Nucleus accumbens (tissue), 56 donors: ENCODE results near the gene IQSEC3.
A peak's percentile ranks its signal among the peaks of the same experiment; 100 is the strongest.
"Not testable (repeated sequence)": the region's sequence is repeated elsewhere in the genome, so short reads cannot be mapped to it uniquely, and the experiment has no call there.

Experiments
- DNase-seq, 56 donors: peaks; one replicate each; lab custom pipeline; 2025; lab: John Stamatoyannopoulos, UW

Gene IQSEC3

DNA sequence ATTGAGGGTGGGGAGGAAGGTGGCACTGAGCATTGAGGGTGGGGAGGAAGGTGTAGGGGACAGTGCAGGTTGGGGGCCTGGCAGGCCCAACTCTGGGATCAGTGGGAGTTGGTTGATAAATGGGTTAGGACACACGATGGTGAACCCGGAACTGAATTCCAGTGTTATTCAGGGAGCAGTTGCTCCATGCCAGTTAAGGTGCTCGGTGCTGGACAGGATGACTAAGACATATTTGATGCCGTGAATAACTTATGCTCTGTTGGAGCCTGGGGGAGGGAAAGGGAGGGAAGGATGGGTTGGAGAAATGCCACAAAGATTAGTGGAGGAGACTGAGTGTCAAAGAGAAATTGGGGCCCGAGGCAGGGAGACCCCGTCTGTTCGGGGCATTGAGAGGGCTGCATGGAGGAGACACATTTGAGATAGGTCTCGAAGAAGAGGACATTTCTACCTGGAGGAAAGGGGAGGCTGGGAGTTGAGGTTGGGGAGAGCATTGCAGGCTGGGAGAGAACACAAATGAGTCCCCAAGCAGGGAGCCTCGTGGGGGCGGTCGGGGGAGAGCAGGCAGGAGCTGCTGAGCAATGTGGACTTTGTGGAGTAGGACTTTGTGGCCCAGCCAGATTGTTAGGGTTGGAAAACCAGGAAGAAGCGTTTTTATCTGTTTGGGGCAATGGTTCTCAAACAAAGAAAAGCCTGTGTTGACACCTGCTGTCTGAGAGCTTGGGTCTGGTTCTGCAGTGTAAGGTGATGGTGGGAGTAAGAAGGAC is 65.3 kb downstream of the IQSEC3 start:
- no peak for DNase-seq

DNA sequence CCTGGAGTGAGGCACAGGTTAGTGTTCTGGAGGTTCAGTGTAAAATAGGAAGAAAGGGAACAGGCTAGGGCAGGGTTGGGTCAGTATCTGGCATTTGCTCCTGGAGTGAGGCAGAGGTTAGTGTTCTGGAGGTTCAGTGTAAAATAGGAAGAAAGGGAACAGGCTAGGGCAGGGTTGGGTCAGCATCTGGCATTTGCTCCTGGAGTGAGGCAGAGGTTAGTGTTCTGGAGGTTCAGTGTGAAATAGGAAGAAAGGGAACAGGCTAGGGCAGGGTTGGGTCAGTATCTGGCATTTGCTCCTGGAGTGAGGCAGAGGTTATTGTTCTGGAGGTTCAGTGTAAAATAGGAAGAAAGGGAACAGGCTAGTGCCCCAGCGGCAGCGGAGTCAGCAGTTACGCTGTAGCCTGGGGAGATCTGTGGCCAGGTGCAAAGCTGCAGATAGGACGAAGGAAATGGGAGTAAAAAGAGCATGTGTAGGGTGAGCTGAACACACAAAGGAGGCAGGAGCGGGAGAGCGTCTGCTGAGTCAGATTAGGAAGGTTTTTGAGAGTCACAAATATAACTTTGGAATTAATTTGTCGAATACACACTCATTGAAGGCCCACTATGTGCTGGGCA is 67.2 kb downstream of the IQSEC3 start:
- not testable (repeated sequence) for DNase-seq

DNA sequence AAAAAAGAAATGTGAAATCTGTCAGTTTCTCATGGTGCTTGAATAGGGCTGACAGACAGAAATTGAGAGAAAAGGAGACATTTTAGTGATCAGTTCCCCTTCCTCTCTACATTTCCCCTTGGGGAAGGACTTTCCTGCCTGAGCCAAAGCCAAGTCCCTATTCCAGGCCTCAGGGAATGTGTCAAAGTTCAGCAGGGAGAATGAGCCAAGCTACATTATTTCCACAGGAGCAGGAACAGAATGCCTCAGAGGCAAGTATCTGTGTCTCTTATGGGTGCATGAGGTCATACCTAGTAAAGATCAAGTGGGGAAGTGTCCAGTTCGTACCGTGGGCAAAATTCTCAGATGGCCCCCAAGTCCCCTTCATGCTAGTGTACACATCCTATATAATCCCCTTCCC is 68.6 kb downstream of the IQSEC3 start:
- no peak for DNase-seq

DNA sequence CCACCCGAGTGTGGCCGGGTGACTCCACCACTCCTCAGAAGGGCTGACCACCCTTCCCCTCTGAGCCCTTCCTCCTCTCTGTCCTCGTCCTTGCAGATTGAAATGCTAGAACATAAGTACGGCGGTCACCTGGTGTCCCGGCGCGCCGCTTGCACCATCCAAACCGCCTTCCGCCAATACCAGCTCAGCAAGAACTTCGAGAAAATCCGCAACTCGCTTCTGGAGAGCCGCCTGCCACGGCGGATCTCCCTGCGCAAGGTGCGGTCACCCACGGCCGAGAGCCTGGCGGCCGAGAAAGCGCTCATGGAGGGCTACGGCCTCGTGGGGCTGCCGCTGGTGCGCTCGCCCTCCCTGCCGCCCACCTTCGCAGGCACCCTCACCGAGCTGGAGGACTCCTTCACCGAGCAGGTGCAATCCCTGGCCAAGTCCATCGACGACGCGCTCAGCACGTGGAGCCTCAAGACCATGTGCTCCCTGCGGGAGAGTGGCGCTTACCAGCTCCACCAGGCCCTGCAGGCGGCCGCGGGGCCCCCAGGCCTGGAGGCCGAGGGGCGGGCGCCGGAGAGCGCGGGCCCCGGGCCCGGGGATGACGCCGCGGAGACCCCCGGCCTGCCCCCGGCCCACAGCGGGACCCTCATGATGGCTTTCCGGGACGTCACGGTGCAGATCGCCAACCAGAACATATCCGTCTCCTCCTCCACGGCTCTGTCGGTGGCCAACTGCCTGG is 71.8 kb downstream of the IQSEC3 start:
- DNase-seq, result no peak

DNA sequence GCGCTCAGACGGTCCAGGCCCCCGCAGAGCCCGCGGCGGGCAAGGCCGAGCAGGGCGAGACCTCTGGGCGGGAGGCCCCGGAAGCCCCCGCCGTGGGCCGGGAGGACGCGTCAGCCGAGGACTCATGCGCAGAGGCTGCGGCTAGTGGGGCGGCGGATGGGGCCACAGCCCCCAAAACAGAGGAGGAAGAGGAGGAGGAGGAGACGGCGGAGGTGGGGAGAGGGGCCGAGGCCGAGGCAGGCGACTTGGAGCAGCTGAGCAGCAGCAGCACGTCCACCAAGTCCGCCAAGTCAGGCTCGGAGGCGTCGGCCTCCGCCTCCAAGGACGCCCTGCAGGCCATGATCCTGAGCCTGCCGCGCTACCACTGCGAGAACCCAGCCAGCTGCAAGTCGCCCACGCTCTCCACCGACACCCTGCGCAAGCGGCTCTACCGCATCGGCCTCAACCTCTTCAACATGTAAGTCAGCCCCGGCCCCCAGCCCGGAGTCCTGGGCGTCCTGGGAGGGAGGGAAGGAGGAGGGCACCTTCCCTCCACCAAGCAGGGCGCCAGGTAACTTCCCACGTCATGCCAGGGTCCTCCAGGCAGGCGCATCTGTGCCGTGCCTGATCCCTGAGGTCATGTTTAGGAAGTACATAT is 72.4 kb downstream of the IQSEC3 start:
- peak in 12 of 56 donors; percentile 2 to 31 (median 13) for DNase-seq

DNA sequence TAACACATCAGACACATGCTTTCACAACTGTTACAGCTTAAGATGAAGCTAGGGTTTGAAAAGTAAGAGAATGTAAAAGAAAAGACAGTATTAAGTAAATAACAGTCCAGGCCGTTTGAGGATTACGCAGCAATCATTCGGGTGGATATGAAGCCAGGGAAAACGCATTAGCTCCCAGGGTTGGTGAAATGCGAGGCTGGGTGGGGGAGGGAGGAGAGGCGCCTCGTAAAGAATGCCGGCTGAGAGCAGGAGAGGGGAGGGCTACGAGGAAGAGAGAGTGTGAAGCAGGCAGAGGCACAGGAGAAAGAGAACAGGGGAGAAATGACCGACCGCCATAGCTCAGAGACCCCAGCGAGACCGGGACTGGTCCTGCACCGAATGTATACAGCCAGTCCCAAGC is 73.0 kb downstream of the IQSEC3 start:
- peak in 2 of 56 donors; percentile 16 to 40 for DNase-seq

DNA sequence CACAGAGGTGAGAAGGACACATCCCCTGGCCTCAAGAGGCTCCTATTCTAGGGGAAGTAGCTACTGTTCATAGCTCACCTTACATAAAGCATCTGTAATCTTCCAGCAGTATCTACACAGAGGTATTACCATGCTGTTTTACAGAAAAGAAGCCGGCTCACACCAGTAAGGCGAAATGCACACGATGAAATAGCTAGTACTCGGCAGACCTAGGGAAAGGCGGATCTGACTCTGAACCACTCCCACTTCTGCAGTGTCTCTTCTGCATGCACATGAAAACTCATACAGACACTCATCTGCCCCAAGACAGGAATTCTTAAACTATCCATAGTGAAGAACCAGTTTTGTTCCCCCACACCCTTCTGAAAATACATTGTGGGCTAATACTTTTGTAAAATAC is 73.6 kb downstream of the IQSEC3 start:
- DNase-seq, result no peak

DNA sequence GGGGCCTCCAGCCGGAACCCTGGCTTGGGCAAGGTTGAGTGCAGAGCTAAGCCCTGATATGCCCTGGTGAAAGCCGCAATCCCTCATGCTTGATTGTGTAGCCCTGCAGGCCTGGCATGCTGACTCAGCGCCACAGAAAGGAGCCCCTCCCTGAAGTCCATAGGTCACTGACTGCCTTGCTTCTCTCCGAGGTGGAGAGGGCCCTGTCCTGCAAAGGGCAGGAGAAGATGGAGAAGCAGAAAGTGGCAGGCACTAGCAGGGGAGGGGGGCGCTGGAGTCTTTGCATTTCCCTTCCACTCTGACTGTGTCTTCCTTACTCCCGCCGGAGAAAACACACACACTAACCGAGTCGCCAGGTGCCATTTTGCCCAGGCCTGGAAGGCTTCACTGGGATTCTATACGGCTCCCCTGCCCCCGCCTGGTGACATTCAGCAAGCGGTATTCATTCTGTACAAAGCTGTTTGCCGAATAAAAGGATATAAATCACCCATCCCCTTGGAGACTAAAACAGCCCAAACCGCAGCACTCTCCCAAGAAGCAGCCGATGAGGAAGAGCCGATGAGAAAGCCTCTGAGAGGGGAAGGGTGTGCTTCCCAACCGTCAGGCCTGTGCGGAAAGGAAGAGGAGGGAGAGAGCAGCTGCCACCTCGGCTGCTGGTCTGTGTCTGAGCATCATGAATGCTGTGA is 77.5 kb downstream of the IQSEC3 start:
- peak in 2 of 56 donors; percentile 29 to 35 for DNase-seq

DNA sequence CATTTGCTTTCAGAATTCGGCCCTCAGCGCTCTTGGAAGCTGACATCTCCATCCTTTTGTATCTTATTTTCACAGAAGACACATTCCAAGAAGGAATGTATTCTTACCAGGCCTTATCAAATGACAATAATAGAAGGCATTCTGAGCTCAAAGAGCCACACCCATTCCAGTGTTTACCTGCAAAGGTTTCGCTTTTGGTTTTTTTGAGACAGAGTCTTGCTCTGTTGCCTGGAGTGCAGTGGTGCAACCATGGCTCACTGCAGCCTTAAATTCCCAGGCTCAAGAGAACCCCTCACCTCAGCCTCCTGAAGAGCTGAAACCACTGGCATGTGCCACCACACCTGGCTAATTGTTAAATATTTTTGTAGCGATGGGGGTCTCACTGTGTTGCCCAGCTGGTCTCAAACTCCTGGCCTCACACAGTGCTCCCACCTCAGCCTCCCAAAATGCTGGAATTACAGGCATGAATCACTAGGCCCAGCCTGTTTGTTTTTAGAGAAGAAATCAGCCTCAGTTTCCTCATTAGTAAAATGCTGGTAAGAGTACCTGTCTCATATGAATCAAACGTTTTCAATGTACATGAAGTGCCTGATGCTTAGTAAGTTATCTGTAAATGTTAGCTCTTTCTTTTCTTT is 78.2 kb downstream of the IQSEC3 start:
- no peak for DNase-seq

DNA sequence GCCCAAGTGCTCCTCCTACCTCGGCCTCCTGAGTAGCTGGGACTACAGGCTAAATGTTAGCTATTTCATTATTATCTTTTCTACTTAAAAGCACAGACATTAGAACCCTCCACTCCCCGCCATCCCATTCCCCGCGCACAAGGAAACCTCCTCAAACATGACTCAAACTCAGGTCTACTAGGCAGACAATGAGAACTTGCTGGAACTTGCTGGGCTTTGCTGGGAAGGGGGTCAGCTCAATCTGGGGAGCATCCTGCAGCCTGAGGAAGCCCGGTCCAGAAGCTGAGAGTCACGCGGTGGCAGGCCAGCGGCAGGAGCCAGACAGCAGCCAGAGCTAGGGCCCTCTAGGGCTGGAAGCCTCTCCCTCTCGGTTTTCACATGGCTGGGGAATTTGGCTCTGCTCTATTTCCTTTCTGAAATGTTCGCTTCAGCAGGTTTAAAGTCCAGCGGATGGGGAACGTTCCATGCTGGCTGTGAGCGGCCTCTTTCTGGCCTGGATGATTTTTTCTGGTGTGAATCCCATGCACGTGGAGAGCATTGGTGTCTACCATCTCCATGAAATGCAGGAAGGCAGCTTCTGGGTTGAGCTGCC is 78.9 kb downstream of the IQSEC3 start:
- DNase-seq, result no peak

DNA sequence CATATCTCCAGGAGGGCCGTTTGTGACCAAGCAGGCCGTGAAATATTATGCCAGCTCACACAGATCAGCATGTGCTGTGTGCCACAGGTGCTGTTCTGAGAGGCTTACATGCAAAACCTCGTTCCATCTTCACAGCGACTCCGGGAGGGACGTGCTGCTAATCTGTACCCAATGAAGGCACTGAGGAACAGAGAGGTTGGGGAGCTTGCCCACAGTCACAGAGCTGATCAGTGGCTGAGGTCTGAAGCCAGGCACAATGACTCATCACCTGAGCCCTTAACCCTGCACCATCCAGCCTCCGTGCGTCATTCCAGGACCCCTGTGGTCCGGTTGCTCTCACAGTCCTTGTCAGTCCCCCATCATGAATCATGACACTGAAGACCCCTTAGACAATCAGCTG is 80.7 kb downstream of the IQSEC3 start:
- no peak for DNase-seq

DNA sequence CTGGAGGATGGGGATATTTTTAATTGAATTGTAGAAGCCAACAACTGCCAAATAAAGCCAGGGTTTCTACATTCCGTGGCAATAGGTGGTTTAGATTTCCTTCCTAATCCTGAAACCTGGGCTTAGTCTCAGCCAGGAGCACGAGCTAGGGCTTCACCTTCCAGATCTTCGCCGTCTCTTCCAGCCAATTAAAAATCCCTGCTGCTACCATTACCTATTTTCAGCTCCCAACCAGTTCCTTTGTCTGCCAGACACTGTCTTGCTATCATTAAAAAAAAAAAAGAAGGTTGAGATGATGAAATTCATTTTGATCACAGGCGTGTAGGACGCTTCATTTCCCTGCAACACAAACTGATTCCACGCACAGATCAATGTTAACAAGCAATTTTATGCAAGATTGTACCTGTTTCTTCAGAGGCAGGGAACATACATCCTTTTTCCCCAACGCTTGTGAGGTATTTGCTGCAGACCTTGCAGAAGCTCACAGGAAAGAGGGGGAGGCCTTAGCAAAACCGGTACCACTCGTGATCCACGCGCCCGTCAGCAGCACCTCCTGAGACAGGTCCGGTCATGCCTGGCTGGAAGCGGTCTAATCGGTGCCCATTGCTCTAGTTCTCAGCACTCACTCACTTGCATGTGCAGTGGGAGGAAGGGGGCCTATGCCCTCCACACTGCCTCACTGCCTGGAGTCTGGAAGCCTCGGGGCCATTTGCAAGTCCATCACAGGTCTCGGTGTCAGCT is 82.3 kb downstream of the IQSEC3 start:
- peak in 14 of 56 donors; percentile 6 to 52 (median 19) for DNase-seq

DNA sequence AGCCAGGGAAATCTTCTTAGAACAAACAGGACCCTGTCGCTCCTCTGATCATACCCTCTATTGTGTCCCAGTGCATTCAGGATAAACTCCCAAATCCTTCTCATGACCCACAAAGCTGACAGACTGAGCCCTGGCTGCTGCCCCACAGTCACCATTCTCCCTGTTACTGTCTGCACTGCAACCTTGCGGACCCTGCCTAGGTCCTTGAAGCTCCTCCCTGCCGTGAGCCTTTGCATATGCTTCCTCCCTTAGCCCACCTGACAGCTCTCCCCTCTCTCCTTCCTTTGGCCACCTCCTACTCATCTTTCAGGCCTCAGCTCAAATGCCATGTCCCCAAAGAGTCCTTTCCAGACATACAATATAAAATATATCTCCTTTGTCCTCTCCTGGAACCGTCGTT is 85.0 kb downstream of the IQSEC3 start:
- DNase-seq, result no peak

DNA sequence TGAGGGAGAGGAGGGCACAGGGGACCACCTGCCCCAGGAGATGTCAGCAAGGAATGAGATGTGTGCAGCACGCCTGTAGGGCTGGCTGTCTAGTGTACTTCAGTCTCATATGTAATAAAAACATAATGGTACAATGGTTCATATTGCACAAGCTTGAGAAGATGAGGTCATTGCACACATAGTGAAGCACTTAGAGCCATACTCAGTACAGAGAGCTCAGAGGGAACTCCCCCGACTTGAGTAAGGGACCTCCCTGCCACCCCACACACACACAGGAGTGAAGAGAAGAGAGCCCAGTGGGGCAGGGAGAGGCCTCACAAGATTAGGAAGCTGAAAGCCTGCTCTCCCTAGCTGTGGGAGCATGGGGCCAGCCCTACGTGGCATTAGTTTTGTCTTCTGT is 85.9 kb downstream of the IQSEC3 start:
- no peak for DNase-seq

DNA sequence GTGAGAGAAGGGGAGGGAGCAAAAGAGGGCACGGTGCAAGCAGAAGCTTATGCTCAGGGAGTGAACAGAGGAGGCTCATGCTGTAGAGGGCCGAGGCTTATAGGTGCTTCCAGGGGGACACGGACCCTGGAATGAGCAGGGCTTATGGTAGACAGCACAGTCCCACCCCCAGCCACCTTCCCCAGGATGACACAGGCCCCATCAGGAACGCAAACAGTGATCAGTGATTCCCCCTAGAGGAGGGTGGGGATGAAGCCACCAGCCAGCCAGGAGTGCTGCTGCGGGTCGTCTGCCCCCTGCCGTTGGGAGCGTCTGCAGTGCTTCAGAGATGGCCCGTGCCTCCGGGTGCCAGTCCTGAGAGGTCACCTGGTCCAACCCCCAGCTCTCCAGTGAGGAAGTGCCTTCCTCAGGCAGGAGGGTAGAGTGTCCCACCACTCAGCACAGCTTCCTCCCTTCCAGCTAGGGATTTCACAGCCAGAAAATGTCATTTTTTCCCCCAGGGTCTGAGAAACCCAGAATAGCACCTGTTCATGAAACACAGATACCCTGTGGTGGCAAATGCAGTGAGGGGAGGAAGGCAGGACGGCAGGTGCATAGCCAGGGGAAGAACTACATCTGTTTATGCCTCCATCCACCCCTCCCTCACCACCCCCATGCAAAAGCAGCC is 86.6 kb downstream of the IQSEC3 start:
- DNase-seq, result peak in 31 of 56 donors; percentile 9 to 74 (median 27)

DNA sequence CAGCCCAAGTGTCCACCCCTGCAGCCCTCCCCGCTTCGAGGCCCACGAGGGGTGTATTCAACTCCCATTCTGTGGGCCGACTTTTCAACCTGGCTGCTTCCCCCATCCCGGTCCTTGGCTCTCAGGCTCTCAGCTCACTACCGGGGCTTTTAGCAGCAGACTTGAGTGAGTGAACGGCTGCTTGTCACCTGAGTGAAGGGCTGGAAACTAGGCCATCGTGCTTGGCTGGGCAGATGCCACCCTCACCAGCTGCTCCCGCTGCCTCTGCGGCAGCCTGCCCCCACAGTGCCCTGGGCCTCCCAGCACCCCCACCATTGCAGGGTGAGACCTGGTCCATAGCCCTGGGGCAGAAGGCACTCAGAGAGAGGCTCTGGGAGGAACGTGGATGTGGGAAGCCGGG is 87.5 kb downstream of the IQSEC3 start:
- DNase-seq, result no peak

DNA sequence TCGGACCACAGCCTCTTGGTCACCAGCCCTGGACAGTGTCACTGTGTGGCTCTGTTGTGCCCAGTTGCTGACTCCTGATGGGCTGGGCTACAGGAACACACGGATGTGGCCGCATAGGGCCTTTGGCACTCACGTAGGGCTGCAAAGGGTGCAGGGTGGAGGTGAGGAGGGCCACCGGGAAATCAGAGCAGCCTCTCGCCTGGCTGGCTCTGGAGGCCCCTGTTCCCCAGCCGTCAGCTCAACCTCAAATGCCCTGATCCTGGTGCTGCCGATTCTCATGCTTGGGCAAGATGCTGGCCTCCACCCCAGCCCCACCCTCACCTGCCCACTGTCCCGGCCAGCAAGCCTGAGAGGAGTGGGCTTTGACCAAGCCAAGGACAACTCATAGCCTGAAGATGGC is 88.4 kb downstream of the IQSEC3 start:
- no peak for DNase-seq

DNA sequence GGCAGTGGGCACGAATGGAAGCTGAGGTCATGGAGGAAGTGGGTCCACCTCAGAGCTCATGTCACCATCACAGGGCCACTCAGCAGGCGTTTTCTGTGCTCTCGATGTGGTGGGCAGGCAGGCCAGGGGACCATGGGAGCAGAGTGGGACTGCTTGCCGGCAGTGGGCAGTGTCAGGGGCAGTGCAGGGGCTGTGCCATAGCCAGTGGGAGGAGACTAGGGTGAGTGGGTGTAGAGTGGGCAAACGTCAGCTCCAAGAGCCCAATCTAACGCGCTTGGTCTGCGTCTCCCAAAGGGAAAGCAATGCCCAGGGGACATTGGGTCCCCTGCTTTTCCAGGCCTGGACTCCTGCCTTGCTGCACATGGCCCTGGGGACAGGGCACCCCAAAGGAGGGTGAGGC is 89.1 kb downstream of the IQSEC3 start:
- DNase-seq, result no peak
